ENCODE data around the gene SNAPC4.

Gene SNAPC4, protein sequence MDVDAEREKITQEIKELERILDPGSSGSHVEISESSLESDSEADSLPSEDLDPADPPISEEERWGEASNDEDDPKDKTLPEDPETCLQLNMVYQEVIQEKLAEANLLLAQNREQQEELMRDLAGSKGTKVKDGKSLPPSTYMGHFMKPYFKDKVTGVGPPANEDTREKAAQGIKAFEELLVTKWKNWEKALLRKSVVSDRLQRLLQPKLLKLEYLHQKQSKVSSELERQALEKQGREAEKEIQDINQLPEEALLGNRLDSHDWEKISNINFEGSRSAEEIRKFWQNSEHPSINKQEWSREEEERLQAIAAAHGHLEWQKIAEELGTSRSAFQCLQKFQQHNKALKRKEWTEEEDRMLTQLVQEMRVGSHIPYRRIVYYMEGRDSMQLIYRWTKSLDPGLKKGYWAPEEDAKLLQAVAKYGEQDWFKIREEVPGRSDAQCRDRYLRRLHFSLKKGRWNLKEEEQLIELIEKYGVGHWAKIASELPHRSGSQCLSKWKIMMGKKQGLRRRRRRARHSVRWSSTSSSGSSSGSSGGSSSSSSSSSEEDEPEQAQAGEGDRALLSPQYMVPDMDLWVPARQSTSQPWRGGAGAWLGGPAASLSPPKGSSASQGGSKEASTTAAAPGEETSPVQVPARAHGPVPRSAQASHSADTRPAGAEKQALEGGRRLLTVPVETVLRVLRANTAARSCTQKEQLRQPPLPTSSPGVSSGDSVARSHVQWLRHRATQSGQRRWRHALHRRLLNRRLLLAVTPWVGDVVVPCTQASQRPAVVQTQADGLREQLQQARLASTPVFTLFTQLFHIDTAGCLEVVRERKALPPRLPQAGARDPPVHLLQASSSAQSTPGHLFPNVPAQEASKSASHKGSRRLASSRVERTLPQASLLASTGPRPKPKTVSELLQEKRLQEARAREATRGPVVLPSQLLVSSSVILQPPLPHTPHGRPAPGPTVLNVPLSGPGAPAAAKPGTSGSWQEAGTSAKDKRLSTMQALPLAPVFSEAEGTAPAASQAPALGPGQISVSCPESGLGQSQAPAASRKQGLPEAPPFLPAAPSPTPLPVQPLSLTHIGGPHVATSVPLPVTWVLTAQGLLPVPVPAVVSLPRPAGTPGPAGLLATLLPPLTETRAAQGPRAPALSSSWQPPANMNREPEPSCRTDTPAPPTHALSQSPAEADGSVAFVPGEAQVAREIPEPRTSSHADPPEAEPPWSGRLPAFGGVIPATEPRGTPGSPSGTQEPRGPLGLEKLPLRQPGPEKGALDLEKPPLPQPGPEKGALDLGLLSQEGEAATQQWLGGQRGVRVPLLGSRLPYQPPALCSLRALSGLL (N-terminal part only)

GRCh38 chr9:136400038-136400834, at the start of gene SNAPC4:
SNAPC4 (minus strand) TSS chr9:136400170; CDS start chr9:136398428, 1,742 bp downstream.
- DNase-seq (ENCODE audit: low spot score): peak; percentile 87

DNA sequence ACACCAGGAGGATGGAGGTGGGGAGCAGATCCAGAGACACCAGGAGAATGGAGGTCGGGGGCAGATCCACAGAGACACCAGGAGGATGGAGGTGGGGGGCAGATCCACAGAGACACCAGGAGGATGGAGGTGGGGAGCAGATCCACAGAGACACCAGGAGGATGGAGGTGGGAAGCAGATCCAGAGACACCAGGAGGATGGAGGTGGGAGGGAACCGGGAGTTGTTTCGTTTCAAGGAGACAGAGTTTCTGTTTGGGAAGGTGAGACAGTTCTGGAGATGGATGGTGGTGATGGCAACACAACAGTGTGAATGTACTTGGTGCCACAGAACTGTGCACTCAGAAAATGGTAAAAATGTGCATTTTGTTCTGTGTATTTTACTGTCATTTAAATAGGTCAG, 48.7 kb upstream of the SNAPC4 start:
- no peak for DNase-seq (ENCODE audit: low spot score)

DNA sequence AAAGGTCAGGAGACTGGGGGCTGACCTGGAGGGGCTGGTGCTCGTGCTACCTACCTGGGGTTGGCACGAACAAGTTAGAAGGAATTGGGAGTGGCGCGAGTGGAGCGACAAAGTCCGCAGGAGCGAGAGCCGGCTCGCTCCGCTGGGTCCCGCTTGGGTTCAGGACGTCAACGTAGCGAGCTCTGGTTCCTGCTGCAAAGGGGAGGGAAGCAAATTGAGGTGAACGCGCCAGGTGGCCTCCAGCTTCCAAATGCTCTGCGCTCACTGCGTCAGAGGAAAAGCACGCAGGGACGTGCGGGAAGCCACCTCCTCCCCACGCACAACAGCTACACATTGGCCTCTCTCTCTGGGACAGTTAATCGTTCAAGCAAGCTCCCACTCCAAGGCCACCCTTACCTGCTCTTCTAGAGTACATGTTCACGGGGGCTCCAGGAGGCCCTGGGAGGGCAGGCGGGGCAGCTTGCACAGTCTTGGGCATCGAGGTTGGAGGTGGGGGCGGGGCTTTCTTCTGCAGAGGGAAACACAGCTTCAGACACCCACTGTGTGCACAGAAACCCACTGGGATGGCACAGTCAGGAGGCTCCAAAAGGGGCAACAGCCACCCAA, 47.3 kb upstream of the SNAPC4 start:
- no peak for DNase-seq (ENCODE audit: low spot score)

- no peak for DNase-seq (ENCODE audit: low spot score)
Measured at GRCh38 chr9:136445799-136446198, 45.8 kb upstream of the SNAPC4 start.

GRCh38 chr9:136444102-136444501, 44.1 kb upstream of the SNAPC4 start:
- no peak for DNase-seq (ENCODE audit: low spot score)

- no peak for DNase-seq (ENCODE audit: low spot score)
Measured at GRCh38 chr9:136443687-136444086, 43.7 kb upstream of the SNAPC4 start.

DNA sequence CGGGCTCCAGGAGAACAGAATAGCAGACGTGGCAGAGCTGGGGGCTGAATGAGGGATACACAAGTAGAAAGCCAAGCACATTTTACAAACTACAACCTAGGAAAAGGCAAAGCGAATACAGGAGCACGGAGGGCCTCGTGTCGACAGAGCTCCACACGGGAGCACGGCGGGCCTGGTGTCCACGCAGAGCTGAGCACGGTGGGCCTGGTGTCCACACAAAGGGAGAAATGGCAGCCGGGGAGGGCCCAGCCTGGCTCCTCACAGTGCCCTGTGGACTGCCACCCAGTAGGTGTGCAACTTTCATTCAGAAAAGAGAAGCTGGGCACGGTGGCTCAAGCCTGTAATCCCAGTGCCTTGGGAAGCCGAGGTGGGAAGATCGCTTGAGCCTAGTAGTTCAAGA, 43.1 kb upstream of the SNAPC4 start:
- no peak for DNase-seq (ENCODE audit: low spot score)

GRCh38 chr9:136442265-136442664, 42.3 kb upstream of the SNAPC4 start:
- DNase-seq (ENCODE audit: low spot score): no peak

GRCh38 chr9:136441681-136442245, 41.8 kb upstream of the SNAPC4 start:
- DNase-seq (ENCODE audit: low spot score): no peak

GRCh38 chr9:136441191-136441680, 41.3 kb upstream of the SNAPC4 start:
- no peak for DNase-seq (ENCODE audit: low spot score)

DNA sequence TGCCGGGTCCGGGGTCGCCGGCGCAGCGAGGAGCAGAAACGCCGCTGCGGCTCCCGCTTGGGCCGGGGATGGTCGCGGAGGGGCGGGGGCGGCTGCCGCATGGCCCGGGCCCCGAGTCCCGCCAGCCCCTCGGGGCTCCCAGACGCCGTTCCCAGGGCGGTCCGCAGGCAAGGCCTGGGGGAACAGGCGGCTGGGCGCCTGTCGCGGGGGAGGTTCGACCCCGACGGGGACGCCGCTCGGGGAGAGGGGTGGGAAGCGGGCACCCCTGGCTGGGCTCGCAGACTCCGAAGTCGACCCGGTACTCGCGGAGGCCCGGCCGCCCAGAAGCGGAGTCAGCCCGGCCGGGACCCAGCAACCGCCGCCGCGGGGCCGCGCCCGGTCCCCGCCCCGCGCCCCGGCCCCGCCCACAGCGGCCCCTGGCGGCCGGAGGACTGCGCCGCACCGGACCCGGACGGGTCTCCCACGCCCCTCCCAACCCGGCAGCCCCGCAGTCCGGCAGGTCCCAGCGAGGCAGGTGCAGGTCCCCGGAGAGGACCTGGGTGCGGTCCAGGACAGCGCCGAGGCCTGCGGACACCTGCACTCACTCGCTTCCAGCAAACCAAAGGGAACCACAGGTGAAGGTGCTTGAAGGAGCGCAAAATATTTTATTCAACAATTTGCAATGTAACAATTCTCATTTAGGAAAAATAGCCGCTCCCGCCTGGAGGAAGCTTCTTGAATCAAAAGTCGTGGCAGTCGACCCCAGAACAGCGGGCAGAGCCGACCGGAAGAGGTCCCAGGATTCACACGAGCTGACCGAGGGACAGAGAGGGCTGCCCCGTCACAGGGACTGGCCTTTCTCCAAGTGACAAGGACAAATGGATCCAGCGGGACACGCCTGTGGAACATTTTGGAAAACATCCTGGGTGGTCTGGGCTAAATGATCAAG, 39.8 kb upstream of the SNAPC4 start, which contains the start of gene INPP5E:
TSS of gene INPP5E (minus strand) at position 365 of the 928 bp plus-strand sequence. CDS start 426 bp downstream, outside the sequence.
- peak; percentile 84 for DNase-seq (ENCODE audit: low spot score)

DNA sequence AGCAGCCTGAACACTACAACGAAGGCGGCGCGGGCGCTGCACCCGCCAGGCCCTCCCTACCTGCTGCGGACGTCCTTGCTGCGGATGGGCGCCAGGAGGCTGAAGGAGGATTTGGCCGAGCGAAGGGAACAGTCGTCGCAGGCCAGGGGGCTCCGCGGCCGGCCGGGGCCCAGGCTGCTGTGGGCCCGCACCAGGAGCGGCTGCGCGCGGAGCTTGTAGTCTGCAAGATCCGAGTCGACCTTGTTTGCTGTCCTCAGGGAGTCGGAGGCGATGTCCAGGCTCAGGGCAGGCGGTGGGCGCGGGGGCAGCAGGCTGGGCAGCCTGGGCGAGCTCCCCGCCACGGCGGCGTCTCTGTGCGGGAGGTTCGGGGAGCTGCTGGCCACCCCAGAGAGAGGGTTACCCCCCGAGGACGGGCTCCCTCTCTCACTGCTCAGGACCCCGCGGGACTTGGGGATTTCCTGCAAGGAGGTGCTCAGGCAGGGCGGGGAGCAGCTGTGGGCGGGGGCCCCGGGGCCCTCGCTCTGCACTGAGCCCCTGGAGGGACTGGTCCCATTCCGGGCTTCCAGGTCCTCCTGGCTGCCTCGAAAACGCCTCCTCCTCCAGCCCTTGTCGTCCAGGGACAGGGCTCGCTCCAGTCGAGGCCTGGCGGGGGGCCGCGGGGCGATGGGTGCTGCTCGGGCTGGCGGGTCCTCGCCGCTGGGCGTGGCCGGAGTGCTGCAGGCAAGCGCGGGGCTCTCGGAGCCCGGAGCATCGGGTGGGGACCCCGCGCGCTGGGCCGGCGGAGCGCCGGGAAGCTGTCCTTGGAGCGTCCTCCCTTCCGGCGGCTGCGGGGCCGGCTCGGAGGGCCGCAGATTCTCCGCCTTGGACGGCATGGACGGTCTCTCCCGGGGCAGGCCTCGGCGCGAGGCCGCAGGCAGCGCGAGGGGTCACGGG, 38.8 kb upstream of the SNAPC4 start:
- DNase-seq (ENCODE audit: low spot score): peak; percentile 56

GRCh38 chr9:136437839-136438547, 38.0 kb upstream of the SNAPC4 start:
- DNase-seq (ENCODE audit: low spot score): peak; percentile 9

GRCh38 chr9:136437430-136437829, 37.5 kb upstream of the SNAPC4 start:
- DNase-seq (ENCODE audit: low spot score): no peak

- no peak for DNase-seq (ENCODE audit: low spot score)
Measured at GRCh38 chr9:136436055-136436634, 36.2 kb upstream of the SNAPC4 start.

GRCh38 chr9:136434580-136435169, 34.7 kb upstream of the SNAPC4 start:
- no peak for DNase-seq (ENCODE audit: low spot score)

Data from CD4-positive, alpha-beta T cell treated with Interleukin-15 for 4 hours (primary cell).